SK-N-SH (cell line): ENCODE measurements around the gene LRRN1. TPM values are rescaled to one million over a fixed set of nuclear protein-coding genes. Genes with fewer than 3 reads are reported as not detected.
"Not testable (repeated sequence)": the region's sequence is repeated elsewhere in the genome, so short reads cannot be mapped to it uniquely, and the experiment has no call there.

Experiments used
- CTCF ChIA-PET: fragments of 300-600, 350-600 bp; formaldehyde crosslinking; extraction: SDS; loops from one replicate; lab custom pipeline; 2021; lab: Yijun Ruan, JAX
- POLR2A ChIA-PET: fragments of 350-600 bp; sonication (Branson Sonifier 250); formaldehyde crosslinking; extraction: SDS; loops from one replicate; lab custom pipeline; 2020; ENCODE audit warnings: antibody characterized with exemption, inconsistent platforms; lab: Yijun Ruan, JAX
- DNase-seq: peaks from one replicate; pipeline ENCODE4 v3.0.0; 2012
- H2AFZ ChIP-seq: fragments of 200-600 bp; sonication (generic); 2 replicates; pipeline ENCODE4 v1.8.1; 2016; ENCODE audit warnings: antibody characterized with exemption, mild to moderate bottlenecking, low read depth
- H3F3A ChIP-seq: fragments of 200-600 bp; sonication (generic); replicated peaks from 2 replicates; pipeline ENCODE3; 2016; ENCODE audit warnings: antibody characterized with exemption, mild to moderate bottlenecking; ENCODE audit not compliant: insufficient read depth
- H3K27ac ChIP-seq, 2 experiments: fragments of 200-500 bp in 1 of 2; fragments of 200-600 bp in 1 of 2; sonication (Bioruptor generic) in 1 of 2; sonication (generic), shearing (Covaris generic) in 1 of 2; 2 replicates each; pipeline versions ENCODE4 v1.5.1 to v1.6.1; 2014 to 2016; ENCODE audit warnings: low read depth in 2 of 2, inconsistent platforms in 1 of 2, low read length in 1 of 2, mild to moderate bottlenecking in 1 of 2, mixed read lengths in 1 of 2
- H3K27me3 ChIP-seq: fragments of 200-600 bp; sonication (generic), shearing (Covaris generic); 2 replicates; pipeline ENCODE4 v1.6.1; 2016; ENCODE audit warnings: mixed run types; ENCODE audit not compliant: insufficient read depth
- H3K36me3 ChIP-seq, 2 experiments: fragments of 200-500 bp in 1 of 2; fragments of 200-600 bp in 1 of 2; sonication (Bioruptor generic) in 1 of 2; sonication (generic) in 1 of 2; replicated peaks in 1 of 2; 2 replicates each; pipeline versions ENCODE3 to v1.5.1; 2014 to 2016; ENCODE audit warnings: low read length in 1 of 2, mild to moderate bottlenecking in 1 of 2; ENCODE audit not compliant: insufficient read depth in 2 of 2, control insufficient read depth in 1 of 2
- H3K4me1 ChIP-seq, 2 experiments: fragments of 200-500 bp in 1 of 2; fragments of 200-600 bp in 1 of 2; sonication (Bioruptor generic) in 1 of 2; sonication (generic), shearing (Covaris generic) in 1 of 2; 2 replicates each; pipeline versions ENCODE4 v1.5.1 to v1.6.1; 2014 to 2016; ENCODE audit warnings: low read depth in 1 of 2, low read length in 1 of 2, mixed run types in 1 of 2; ENCODE audit not compliant: insufficient read depth in 2 of 2, control insufficient read depth in 1 of 2
- H3K4me2 ChIP-seq: fragments of 200-600 bp; sonication (generic), shearing (Covaris generic); 2 replicates; pipeline ENCODE4 v1.6.1; 2017; ENCODE audit warnings: mixed run types
- H3K4me3 ChIP-seq, 2 experiments: fragments of 200-500 bp in 1 of 2; fragments of 200-600 bp in 1 of 2; sonication (Bioruptor generic) in 1 of 2; sonication (generic), shearing (Covaris generic) in 1 of 2; 2 replicates each; pipeline versions ENCODE4 v1.5.1 to v1.8.1; 2014 to 2016; ENCODE audit warnings: low read depth in 2 of 2, inconsistent platforms in 1 of 2, low read length in 1 of 2, mild to moderate bottlenecking in 1 of 2, mixed read lengths in 1 of 2, moderate library complexity in 1 of 2
- H3K79me2 ChIP-seq: fragments of 200-600 bp; sonication (generic); 2 replicates; pipeline ENCODE4 v1.8.1; 2017; ENCODE audit warnings: mild to moderate bottlenecking; ENCODE audit not compliant: insufficient read depth
- H3K9ac ChIP-seq: fragments of 200-600 bp; sonication (generic); 2 replicates; pipeline ENCODE4 v1.6.1; 2017; ENCODE audit warnings: mixed run types
- H3K9me2 ChIP-seq: fragments of 200-600 bp; sonication (generic); 2 replicates; pipeline ENCODE4 v1.6.1; 2017; ENCODE audit warnings: mixed run types
- H3K9me3 ChIP-seq: fragments of 200-600 bp; sonication (generic); 2 replicates; pipeline ENCODE4 v1.6.1; 2017; ENCODE audit warnings: mixed run types, mild to moderate bottlenecking, moderate library complexity
- H4K20me1 ChIP-seq: fragments of 200-600 bp; sonication (generic); 2 replicates; pipeline ENCODE4 v1.6.1; 2017; ENCODE audit warnings: mild to moderate bottlenecking, mixed run types; ENCODE audit not compliant: insufficient read depth
- CHD2 ChIP-seq: fragments of 150-350 bp; IDR thresholded peaks from 2 replicates; pipeline ENCODE4 v1.6.1; 2018; ENCODE audit warnings: low read length; ENCODE audit not compliant: partially characterized antibody
- ELF1 ChIP-seq: IDR thresholded peaks from 2 replicates; pipeline ENCODE4 v1.4.0; 2012
- FOSL2 ChIP-seq: IDR thresholded peaks from 2 replicates; pipeline ENCODE4 v1.4.0; 2012; ENCODE audit warnings: low read depth, mild to moderate bottlenecking, moderate library complexity, borderline replicate concordance
- MEF2A ChIP-seq: IDR thresholded peaks from 2 replicates; pipeline ENCODE4 v1.4.0; 2012; ENCODE audit warnings: low read depth, borderline replicate concordance
- MXI1 ChIP-seq: IDR thresholded peaks from 2 replicates; pipeline ENCODE4 v1.6.1; 2012; ENCODE audit warnings: mild to moderate bottlenecking, low read depth, low read length, improper control_type of control experiment
- NRF1 ChIP-seq: IDR thresholded peaks from 2 replicates; pipeline ENCODE4 v1.6.1; 2012; ENCODE audit warnings: low read depth, mild to moderate bottlenecking, low read length
- PBX3 ChIP-seq: IDR thresholded peaks from 2 replicates; pipeline ENCODE4; 2012
- RXRA ChIP-seq: IDR thresholded peaks from 2 replicates; pipeline ENCODE4 v1.4.0; 2012; ENCODE audit warnings: low read depth, mild to moderate bottlenecking, borderline replicate concordance
- SIN3A ChIP-seq: IDR thresholded peaks from 2 replicates; pipeline ENCODE4 v1.6.1; 2012; ENCODE audit warnings: low read depth, mild to moderate bottlenecking, low read length, moderate library complexity, borderline replicate concordance
- SMC3 ChIP-seq: IDR thresholded peaks from 2 replicates; pipeline ENCODE4 v1.6.1; 2012; ENCODE audit warnings: low read depth, low read length, improper control_type of control experiment
- TAF1 ChIP-seq: IDR thresholded peaks from 2 replicates; pipeline ENCODE4 v1.6.1; 2012; ENCODE audit warnings: low read depth, mild to moderate bottlenecking, low read length, moderate library complexity, borderline replicate concordance
- USF1 ChIP-seq: IDR thresholded peaks from 2 replicates; pipeline ENCODE4 v1.4.0; 2012; ENCODE audit warnings: low read depth, borderline replicate concordance
- WGBS: methylation state at CpG from one replicate; pipeline ENCODE4 v1.1.6; 2017; ENCODE audit warnings: low lambda C conversion rate; 5-methylcytosine and 5-hydroxymethylcytosine counted together
- polyA plus RNA-seq, 3 experiments: library from polyadenylated mRNA; depleted of rRNA; stranded (reverse); fragments of >200 nt; gene quantifications; 2 replicates each; pipeline ENCODE4 v1.2.3, GENCODE V29; 2012
- TF ChIP-seq, protein P1 (sequence below): fragments of 150-350 bp; IDR thresholded peaks from 2 replicates; pipeline ENCODE4 v1.6.1; 2016; ENCODE audit warnings: mild to moderate bottlenecking, low read depth, low read length
- TF ChIP-seq, protein P2 (sequence below): fragments of 150-350 bp; IDR thresholded peaks from 2 replicates; pipeline ENCODE4 v1.6.1; 2017; ENCODE audit warnings: antibody characterized with exemption, low read length, low read depth, borderline replicate concordance
- TF ChIP-seq, protein P3 (sequence below): IDR thresholded peaks from 2 replicates; pipeline ENCODE4 v1.4.0; 2012; ENCODE audit warnings: low read depth, borderline replicate concordance
- TF ChIP-seq, protein P4 (sequence below): fragments of 200-600 bp; sonication (generic); IDR thresholded peaks from 2 replicates; pipeline ENCODE4 v1.6.1; 2017; ENCODE audit warnings: antibody characterized with exemption, mild to moderate bottlenecking, moderate library complexity

LRRN1 gene
- polyA plus RNA-seq, 1 of the 3 experiments (the other 2 are of a cell fraction): 0.03 TPM

- H2AFZ ChIP-seq: no peak overlapping the region
- H4K20me1 ChIP-seq: no peaks in the 10 kb centered on the region
- POLR2A ChIA-PET: interaction anchor here (0.7 kb wide), 1 partner anchor 691 kb away, joined by 3 read pairs; no protein-coding TSS in a partner anchor
- TF ChIP-seq, protein P1, sequence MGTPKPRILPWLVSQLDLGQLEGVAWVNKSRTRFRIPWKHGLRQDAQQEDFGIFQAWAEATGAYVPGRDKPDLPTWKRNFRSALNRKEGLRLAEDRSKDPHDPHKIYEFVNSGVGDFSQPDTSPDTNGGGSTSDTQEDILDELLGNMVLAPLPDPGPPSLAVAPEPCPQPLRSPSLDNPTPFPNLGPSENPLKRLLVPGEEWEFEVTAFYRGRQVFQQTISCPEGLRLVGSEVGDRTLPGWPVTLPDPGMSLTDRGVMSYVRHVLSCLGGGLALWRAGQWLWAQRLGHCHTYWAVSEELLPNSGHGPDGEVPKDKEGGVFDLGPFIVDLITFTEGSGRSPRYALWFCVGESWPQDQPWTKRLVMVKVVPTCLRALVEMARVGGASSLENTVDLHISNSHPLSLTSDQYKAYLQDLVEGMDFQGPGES: no peak
- TF ChIP-seq, protein P2, sequence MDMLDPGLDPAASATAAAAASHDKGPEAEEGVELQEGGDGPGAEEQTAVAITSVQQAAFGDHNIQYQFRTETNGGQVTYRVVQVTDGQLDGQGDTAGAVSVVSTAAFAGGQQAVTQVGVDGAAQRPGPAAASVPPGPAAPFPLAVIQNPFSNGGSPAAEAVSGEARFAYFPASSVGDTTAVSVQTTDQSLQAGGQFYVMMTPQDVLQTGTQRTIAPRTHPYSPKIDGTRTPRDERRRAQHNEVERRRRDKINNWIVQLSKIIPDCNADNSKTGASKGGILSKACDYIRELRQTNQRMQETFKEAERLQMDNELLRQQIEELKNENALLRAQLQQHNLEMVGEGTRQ: no peak
- TF ChIP-seq SMC3 (no peak), SIN3A (no peak), MEF2A (no peak), TAF1 (no peak), PBX3 (no peak), USF1 (no peak), FOSL2 (no peak), NRF1 (no peak), MXI1 (no peak), ELF1 (no peak), RXRA (no peak), CHD2 (no peak)
- TF ChIP-seq, protein P3, sequence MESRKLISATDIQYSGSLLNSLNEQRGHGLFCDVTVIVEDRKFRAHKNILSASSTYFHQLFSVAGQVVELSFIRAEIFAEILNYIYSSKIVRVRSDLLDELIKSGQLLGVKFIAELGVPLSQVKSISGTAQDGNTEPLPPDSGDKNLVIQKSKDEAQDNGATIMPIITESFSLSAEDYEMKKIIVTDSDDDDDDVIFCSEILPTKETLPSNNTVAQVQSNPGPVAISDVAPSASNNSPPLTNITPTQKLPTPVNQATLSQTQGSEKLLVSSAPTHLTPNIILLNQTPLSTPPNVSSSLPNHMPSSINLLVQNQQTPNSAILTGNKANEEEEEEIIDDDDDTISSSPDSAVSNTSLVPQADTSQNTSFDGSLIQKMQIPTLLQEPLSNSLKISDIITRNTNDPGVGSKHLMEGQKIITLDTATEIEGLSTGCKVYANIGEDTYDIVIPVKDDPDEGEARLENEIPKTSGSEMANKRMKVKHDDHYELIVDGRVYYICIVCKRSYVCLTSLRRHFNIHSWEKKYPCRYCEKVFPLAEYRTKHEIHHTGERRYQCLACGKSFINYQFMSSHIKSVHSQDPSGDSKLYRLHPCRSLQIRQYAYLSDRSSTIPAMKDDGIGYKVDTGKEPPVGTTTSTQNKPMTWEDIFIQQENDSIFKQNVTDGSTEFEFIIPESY: no peak
- TF ChIP-seq, protein P4, sequence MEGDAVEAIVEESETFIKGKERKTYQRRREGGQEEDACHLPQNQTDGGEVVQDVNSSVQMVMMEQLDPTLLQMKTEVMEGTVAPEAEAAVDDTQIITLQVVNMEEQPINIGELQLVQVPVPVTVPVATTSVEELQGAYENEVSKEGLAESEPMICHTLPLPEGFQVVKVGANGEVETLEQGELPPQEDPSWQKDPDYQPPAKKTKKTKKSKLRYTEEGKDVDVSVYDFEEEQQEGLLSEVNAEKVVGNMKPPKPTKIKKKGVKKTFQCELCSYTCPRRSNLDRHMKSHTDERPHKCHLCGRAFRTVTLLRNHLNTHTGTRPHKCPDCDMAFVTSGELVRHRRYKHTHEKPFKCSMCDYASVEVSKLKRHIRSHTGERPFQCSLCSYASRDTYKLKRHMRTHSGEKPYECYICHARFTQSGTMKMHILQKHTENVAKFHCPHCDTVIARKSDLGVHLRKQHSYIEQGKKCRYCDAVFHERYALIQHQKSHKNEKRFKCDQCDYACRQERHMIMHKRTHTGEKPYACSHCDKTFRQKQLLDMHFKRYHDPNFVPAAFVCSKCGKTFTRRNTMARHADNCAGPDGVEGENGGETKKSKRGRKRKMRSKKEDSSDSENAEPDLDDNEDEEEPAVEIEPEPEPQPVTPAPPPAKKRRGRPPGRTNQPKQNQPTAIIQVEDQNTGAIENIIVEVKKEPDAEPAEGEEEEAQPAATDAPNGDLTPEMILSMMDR: no peak
- CTCF ChIA-PET: no interaction called here
- H3K4me3 ChIP-seq: no peak overlapping the region
- DNase-seq: no peak
- no peaks in the 10 kb centered on the region for H3K27me3 ChIP-seq
- no peaks in the 10 kb centered on the region for H3F3A ChIP-seq
- H3K9ac ChIP-seq: no peak overlapping the region
- peaks cover 0 to 7% of the 10 kb centered on the region in 2 experiments; a peak in 2 of 4 replicates for H3K4me1 ChIP-seq
- 34% methylated on average over 7 of the region's 7 CpGs for WGBS
- H3K79me2 ChIP-seq: no peaks in the 10 kb centered on the region
- no peaks in the 10 kb centered on the region for H3K9me2 ChIP-seq
- no peak overlapping the region for H3K4me2 ChIP-seq
- no peaks in the 10 kb centered on the region for H3K36me3 ChIP-seq
- no peak overlapping the region for H3K27ac ChIP-seq
- no peaks in the 10 kb centered on the region for H3K9me3 ChIP-seq
Measured at GRCh38 chr3:3881050-3881449, 81.8 kb downstream of the LRRN1 start.

DNA sequence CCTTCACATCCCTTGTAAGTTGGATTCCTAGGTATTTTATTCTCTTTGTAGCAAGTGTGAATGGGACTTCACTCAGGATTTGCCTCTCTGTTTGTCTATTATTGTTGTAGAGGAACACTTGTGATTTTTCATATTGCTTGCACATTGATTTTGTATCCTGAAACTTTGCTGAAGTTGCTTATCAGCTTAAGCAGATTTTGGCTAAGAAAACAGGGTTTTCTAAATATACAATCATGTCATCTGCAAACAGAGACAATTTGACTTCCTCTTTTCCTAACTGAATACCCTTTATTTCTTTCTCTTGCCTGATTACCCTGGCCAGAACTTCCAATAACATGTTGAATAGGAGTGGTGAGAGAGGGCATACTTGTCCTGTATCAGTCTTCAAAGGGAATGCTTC lies 88.1 kb downstream of the LRRN1 start:
- POLR2A ChIA-PET: not testable (repeated sequence)

More for the DNA sequence above, 88.1 kb downstream of the LRRN1 start:
- H3K4me2 ChIP-seq, H3K36me3 ChIP-seq, CTCF ChIA-PET, H3K9me2 ChIP-seq, H3K27ac ChIP-seq, H4K20me1 ChIP-seq, H2AFZ ChIP-seq, H3K4me3 ChIP-seq, H3K4me1 ChIP-seq, DNase-seq, H3F3A ChIP-seq, H3K79me2 ChIP-seq, H3K9ac ChIP-seq, H3K27me3 ChIP-seq, H3K9me3 ChIP-seq: not testable (repeated sequence)
